CD4-positive, alpha-beta T cell treated with Interleukin-17A for 1 hour (primary cell): ENCODE measurements around the gene BAK1.
"Not testable (repeated sequence)": the region's sequence is repeated elsewhere in the genome, so short reads cannot be mapped to it uniquely, and the experiment has no call there.

Source experiments
- DNase-seq: peaks from one replicate; pipeline ENCODE4 v3.0.0-alpha.2; 2020

BAK1 gene

DNA sequence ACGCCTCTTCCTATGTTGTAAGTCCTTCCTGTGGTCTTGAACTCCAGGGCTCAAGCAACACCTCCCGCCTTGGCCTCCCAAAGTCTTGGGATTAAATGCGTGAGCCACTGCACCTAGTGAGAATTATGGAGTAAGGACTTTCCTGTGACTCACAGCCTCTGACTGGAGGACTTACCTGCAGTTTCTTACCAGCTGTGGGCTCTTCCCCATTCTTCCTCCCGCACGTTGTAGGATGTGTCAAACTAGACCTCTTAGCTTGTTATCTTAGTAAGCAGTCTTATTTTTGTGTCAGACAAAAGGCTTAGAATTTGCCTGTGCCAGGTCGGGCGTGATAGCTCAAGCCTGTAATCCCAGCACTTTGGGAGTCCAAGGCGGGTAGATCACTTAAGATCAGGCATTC is 30.9 kb downstream of the BAK1 start:
- DNase-seq, result no peak

DNA sequence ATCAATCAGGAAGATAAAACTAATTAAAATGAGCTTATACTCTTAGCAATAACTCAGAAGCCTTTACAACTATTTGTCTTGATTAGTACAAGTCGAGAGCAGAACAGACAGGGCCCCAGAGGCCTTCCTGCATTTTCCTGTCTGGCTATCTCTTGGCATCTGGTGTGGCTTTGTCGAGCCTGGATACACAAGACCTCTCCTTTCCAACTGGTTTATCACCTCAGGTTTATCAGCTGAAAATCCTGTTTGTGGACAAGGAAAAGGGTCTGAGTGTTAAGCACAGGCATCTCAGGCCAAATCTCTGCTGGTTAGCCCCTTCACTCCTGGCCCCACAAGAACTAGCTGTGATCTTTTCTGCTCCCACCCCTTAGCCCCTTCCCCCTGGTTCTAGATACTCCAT is 32.6 kb downstream of the BAK1 start:
- DNase-seq, result no peak

DNA sequence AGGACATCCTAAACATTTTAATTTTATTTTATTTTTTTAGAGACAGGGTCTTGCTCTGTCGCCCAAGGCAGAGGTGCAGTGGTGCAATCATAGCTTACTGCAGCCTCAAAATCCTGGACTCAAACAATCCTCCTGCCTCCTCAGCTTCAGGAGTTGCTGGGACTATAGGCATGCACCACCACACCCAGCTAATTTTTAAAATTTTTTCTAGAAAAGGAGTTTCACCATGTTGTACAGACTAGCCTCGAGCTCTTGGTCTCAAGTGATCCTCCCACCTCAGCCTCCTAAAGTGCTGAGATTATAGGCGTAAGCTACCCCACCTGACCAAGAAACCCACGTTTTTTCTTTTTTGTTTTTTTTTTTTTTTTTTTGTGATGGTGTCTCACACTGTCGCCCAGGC is 33.3 kb downstream of the BAK1 start:
- DNase-seq, result no peak

DNA sequence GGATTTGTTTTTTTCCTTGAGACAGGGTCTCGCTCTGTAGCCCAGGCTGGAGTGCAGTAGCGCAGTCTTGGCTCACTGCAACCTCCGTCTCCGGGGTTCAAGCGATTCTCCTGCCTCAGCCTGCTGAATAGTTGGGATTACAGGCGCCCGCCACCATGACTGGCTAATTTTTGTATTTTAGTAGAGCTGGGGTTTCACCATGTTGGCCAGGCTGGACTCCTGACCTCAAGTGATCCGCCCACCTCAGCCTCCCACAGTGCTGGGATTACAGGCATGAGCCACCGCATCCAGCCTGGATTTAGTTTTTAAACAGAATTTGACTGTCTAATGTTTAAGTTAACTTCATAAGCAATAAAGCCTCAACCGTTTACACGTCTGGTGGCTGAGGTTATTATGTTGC is 34.8 kb downstream of the BAK1 start:
- not testable (repeated sequence) for DNase-seq

DNA sequence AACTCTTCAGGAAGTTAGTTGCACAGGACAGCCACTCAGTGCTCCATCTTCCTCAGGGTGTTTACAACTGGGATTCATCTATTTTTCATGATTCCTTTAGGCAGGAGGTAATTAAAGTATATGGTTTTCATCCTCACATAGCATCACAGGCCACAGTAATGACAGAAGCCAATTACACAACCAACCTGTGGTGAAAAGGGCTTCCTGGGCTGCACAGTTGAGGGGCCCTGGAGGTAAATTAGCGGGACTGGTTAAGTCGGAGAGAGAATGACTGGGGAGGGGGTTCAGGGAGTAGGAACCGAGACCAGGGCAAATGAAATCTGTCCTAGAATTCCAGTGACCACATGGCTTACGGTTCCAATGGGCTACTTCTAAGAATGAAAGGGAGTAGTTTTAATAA is 37.0 kb downstream of the BAK1 start:
- no peak for DNase-seq

DNA sequence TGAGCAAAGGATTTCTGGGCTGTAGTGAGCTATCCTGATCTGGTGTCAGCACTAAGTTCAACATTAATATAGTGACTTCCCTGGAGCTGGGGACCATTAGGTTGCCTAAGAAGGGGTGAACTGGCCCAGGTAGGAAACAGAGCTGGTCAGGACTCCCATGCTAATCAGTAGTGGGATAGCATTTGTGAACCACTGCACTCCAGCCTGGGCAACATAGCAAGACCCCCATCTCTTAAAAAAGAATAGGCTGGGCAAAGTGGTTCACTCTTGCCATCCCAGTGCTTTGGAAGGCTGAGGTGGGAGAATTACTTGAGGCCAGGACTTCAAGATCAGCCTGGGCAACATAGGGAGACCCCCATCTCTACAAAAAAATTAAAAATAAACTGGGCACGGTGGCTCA is 39.3 kb downstream of the BAK1 start:
- DNase-seq, result no peak

DNA sequence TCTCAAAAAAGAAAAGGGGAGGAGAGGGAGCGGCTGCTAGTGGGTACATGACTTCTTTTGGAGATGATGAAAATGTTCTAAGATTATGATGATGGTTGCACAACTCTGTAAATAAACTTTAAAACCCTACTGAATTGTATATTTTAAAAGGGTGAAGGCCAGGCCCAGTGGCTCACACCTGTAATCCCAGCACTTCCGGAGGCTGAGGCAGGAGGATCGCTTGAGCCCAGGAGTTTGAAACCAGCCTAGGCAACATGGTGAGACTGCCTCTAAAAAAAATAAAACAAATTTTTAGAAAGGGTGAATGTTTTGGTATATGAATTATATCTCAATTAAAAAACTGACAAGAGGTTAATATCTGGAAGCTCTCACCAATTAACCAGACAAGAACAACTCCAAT is 45.4 kb downstream of the BAK1 start:
- DNase-seq, result no peak

DNA sequence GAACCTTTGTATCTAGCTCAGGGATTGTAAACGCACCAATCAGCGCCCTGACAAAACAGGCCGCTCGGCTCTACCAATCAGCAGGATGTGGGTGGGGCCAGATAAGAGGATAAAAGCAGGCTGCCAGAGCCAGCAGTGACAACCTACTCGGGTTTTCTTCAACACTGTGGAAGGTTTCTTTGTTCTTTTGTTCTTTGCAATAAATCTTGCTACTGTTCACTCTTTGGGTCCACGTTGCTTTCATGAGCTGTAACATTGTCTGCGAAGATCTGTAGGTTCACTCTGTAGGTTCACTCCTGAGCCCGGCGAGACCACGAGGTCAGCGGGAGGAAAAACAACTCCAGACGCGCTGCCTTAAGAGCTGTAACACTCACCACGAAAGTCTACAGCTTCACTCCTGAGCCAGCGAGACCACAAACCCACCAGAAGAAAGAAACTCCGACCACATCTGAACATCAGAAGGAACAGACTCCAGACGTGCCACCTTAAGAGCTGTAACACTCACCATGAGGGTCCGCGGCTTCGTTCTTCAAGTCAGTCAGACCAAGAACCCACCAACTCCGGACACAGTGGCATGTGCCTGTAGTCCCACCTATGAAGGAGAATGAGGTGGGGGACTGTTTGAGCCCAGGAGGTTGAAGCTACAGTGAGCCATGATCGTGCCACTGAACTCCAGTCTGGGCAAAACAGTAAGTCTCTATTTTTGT is 46.8 kb downstream of the BAK1 start:
- peak; percentile 82 for DNase-seq

DNA sequence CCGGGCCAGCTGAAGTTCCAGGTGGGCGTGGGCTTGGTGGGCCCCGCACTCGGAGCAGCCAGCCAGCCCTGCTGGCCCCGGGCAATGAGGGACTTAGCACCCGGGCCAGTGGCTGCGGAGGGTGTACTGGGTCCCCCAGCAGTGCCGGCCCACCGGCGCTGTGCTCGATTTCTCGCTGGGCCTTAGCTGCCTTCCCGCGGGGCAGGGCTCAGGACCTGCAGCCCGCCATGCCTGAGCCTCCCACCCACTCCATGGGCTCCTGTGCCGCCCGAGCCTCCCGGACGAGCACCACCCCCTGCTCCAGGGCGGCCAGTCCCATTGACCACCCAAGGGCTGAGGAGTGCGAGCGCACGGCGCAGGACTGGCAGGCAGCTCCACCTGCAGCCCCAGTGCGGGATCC is 47.6 kb downstream of the BAK1 start:
- not testable (repeated sequence) for DNase-seq

DNA sequence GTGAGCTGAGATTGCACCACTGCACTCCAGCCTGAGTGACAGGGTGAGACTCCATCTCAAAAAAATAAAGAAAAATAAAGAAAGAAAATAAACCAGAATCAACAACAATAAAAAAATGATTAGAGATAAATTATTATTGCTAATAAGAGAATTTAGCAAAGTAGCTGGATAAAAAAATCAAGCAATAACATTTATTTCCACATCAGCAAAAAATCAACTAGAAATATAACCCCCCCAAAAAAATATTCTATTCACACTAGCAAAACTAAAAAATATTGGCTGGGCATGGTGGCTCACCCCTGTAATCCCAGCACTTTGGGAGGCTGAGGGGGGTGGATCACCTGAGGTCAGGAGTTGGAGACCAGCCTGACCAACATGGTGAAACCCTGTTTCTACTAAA is 49.5 kb downstream of the BAK1 start:
- not testable (repeated sequence) for DNase-seq
